ENCODE data around the gene TMEM52.

Gene TMEM52

DNA sequence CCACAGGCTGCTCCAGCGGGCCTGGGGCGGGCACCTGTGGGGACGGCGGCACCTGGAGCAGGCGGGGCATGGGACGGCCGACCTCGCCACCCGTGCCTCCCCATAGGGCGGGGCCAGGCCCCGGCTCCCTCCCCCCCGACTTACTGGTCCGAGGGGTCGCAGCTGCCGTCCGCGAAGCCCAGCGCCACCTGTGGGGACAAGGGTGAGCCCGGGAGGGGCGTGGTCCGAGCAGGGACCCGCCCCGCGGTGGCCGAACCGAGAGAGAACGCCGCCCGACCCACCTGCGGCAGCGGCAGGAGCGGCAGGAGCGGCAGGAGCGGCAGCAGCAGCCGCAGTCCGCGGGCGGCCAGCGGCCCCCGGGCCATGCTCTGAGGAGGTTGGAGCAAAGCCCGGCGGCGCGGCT, at the start of gene TMEM52:
Gene TMEM52 (minus strand): TSS at position 379 of the 403 bp plus-strand sequence. CDS start 14 bp downstream, at position 365.
- Histone ChIP-seq H3K36me3 (ENCODE audit: control insufficient read depth, insufficient read depth, low read length) (no peaks in the 10 kb centered on the region), H3K27ac (ENCODE audit: low read depth, low read length) (no peak within 1 kb of the TSS), H3K27me3 (ENCODE audit: control insufficient read depth, insufficient read depth, low read length) (no peaks in the 10 kb centered on the region), H3K9ac (ENCODE audit: low read length) (peak within 1 kb of the TSS; percentile 11), H3K4me1 (ENCODE audit: control insufficient read depth, insufficient read depth, low read length) (peaks cover 9% of the 10 kb centered on the region), H3K4me3 (ENCODE audit: low read length) (peak within 1 kb of the TSS; percentile 64)

DNA sequence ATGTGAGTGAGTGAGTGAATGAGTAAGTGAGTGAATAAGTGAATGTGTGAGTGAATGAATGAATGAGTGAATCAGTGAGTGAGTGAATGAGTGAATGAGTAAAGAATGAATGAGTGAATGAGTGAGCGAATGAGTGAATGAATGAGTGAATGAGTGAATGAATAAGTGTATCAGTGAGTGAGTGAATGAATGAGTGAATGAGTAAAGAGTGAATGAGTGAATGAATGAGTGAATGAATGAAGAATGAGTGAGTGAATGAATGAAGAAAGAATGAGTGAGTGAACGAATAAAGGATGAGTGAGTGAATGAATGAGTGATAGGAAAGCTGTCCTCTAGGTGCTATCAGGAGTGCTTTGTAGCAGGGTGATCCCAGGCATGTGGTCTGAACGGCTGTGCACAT, 48.8 kb upstream of the TMEM52 start:
- Histone ChIP-seq H3K4me1 (ENCODE audit: control insufficient read depth, insufficient read depth, low read length) (no peaks in the 10 kb centered on the region), H3K27ac (ENCODE audit: low read depth, low read length) (no peak overlapping the region), H3K27me3 (ENCODE audit: control insufficient read depth, insufficient read depth, low read length) (peaks cover 4% of the 10 kb centered on the region), H3K36me3 (ENCODE audit: control insufficient read depth, insufficient read depth, low read length) (no peaks in the 10 kb centered on the region), H3K4me3 (ENCODE audit: low read length) (no peak overlapping the region), H3K9ac (ENCODE audit: low read length) (no peak overlapping the region)

DNA sequence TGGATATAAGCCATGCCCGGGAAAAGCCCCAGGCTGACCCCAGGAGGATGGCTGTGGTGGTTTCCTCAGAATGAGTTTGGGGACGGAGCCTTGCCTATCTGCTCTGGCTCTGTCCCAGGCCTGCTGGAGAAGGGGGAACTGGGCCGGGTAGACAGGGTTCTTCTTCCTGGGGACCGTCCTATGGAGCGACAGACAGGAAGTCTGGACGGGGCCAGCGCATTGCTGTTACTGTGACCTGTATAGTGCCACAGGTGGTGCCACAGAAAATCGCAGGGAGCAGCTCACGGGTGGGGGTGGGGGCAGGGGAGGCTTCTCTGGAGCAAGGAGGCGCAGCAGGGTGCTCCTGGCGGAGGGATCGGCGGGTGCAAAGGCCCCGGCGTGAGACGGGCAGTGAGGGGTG, 48.1 kb upstream of the TMEM52 start:
- Histone ChIP-seq H3K27ac (ENCODE audit: low read depth, low read length) (no peak overlapping the region), H3K9ac (ENCODE audit: low read length) (no peak overlapping the region), H3K4me1 (ENCODE audit: control insufficient read depth, insufficient read depth, low read length) (no peaks in the 10 kb centered on the region), H3K4me3 (ENCODE audit: low read length) (no peak overlapping the region), H3K27me3 (ENCODE audit: control insufficient read depth, insufficient read depth, low read length) (peaks cover 4% of the 10 kb centered on the region), H3K36me3 (ENCODE audit: control insufficient read depth, insufficient read depth, low read length) (no peaks in the 10 kb centered on the region)

DNA sequence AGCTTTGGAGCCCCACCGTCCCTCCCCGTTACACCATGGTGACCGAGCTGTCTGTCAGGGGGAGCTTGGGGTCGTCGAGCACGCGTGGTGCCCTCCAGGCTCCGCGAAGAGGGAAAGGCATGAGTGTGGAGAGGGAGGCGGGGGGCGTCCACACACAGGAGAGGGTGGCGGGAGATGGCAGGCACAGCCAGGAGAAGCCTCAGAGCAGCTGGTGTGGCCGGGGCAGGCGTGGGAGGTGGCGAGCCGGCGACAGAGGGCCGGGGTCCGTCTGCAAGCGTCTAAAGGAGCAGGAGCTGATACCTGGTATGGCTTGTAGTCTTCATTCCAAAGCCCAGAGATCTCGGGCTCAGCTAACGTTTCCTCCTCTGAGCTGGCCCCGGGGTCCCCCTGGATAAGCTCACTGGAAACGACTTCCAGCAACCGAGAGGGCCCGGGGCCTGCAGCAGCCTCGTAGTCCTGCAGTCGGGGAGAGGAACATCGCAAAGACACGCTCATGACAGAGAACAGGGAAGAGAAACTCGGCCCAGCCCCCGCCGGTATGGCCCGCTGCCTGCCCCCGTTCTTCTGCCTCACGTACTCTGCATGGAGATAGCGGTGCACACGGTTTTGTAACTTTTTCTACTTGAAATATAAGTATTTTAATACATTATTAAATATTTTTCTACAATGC, 47.1 kb upstream of the TMEM52 start:
- no peaks in the 10 kb centered on the region for H3K4me1 ChIP-seq (ENCODE audit: control insufficient read depth, insufficient read depth, low read length)
- no peak overlapping the region for H3K9ac ChIP-seq (ENCODE audit: low read length)
- peaks cover 4% of the 10 kb centered on the region for H3K27me3 ChIP-seq (ENCODE audit: control insufficient read depth, insufficient read depth, low read length)
- H3K27ac ChIP-seq (ENCODE audit: low read depth, low read length) = no peak overlapping the region
- H3K36me3 ChIP-seq (ENCODE audit: control insufficient read depth, insufficient read depth, low read length) = no peaks in the 10 kb centered on the region
- H3K4me3 ChIP-seq (ENCODE audit: low read length) = no peak overlapping the region

DNA sequence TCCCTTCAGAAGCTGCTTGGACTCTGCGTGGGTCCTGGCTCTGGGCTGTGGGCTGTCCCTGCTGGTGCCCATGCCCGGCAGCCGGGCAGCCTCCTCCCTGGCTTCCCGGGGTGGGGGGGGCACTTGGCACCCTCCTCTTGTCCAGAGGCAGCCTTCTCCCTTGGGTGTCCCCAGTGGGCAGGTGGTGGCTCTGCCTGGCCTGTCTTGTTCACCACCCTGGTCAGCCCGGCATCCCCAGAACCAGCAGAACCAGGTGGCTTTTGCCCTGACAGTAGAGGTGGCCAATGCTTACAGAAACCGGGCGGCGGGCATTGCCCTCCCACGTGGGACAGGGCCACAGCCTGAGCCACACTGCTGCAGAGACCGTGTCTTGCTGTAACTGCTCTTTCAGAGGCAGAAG, 46.5 kb upstream of the TMEM52 start:
- H3K9ac ChIP-seq (ENCODE audit: low read length) = no peak overlapping the region
- H3K4me1 ChIP-seq (ENCODE audit: control insufficient read depth, insufficient read depth, low read length) = no peaks in the 10 kb centered on the region
- no peak overlapping the region for H3K27ac ChIP-seq (ENCODE audit: low read depth, low read length)
- H3K4me3 ChIP-seq (ENCODE audit: low read length) = no peak overlapping the region
- peaks cover 5% of the 10 kb centered on the region for H3K27me3 ChIP-seq (ENCODE audit: control insufficient read depth, insufficient read depth, low read length)
- no peaks in the 10 kb centered on the region for H3K36me3 ChIP-seq (ENCODE audit: control insufficient read depth, insufficient read depth, low read length)

- no peaks in the 10 kb centered on the region for H3K4me1 ChIP-seq (ENCODE audit: control insufficient read depth, insufficient read depth, low read length)
- no peaks in the 10 kb centered on the region for H3K36me3 ChIP-seq (ENCODE audit: control insufficient read depth, insufficient read depth, low read length)
- no peak overlapping the region for H3K4me3 ChIP-seq (ENCODE audit: low read length)
- no peak overlapping the region for H3K27ac ChIP-seq (ENCODE audit: low read depth, low read length)
- peaks cover 12% of the 10 kb centered on the region for H3K27me3 ChIP-seq (ENCODE audit: control insufficient read depth, insufficient read depth, low read length)
- H3K9ac ChIP-seq (ENCODE audit: low read length) = no peak overlapping the region
These were observed 45.7 kb upstream of the TMEM52 start for GRCh38 chr1:1964811-1965210.

- no peak overlapping the region for H3K9ac ChIP-seq (ENCODE audit: low read length)
- no peaks in the 10 kb centered on the region for H3K4me1 ChIP-seq (ENCODE audit: control insufficient read depth, insufficient read depth, low read length)
- H3K36me3 ChIP-seq (ENCODE audit: control insufficient read depth, insufficient read depth, low read length) = no peaks in the 10 kb centered on the region
- no peak overlapping the region for H3K4me3 ChIP-seq (ENCODE audit: low read length)
- H3K27ac ChIP-seq (ENCODE audit: low read depth, low read length) = no peak overlapping the region
- peaks cover 13% of the 10 kb centered on the region for H3K27me3 ChIP-seq (ENCODE audit: control insufficient read depth, insufficient read depth, low read length)
These were observed 44.5 kb upstream of the TMEM52 start for GRCh38 chr1:1963570-1963969.

GRCh38 chr1:1962752-1963151, 43.7 kb upstream of the TMEM52 start:
- no peaks in the 10 kb centered on the region for H3K36me3 ChIP-seq (ENCODE audit: control insufficient read depth, insufficient read depth, low read length)
- peaks cover 13% of the 10 kb centered on the region for H3K27me3 ChIP-seq (ENCODE audit: control insufficient read depth, insufficient read depth, low read length)
- no peak overlapping the region for H3K4me3 ChIP-seq (ENCODE audit: low read length)
- no peaks in the 10 kb centered on the region for H3K4me1 ChIP-seq (ENCODE audit: control insufficient read depth, insufficient read depth, low read length)
- H3K27ac ChIP-seq (ENCODE audit: low read depth, low read length) = no peak overlapping the region
- H3K9ac ChIP-seq (ENCODE audit: low read length) = no peak overlapping the region

DNA sequence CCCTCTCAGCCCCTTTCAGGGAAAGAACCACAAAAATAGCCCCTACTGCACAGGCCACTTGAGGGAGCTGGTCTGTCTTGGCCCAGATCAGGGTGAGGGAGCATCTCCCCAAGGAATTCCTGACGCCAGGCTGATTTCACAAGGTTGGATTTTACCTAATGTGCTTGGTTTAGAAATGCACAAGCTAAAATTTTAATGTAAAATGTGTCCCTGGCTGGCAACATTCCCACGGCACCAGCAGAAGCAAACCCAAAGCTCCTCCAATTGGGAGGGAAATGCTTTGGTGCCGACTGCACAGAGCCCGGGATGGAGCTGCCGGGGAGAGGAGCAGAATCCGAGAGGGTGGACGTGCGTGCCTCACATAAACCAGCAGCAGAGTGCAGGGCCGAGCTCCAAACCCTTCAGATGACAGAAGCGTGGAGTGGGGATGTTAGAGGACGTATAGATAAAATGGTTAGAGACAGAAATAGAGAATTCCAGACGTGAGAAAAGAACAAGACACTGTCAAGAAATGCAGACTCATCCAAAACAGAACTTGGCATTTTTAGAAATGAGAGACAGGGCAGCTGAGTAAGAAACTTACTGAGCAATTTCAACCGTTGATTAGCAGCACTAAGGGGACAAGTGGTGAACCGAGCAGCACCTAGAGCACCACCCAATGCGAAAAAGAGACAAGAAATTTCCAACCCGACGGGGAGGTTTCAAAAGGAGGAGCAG, 41.6 kb upstream of the TMEM52 start:
- Histone ChIP-seq H3K36me3 (ENCODE audit: control insufficient read depth, insufficient read depth, low read length) (no peaks in the 10 kb centered on the region), H3K4me1 (ENCODE audit: control insufficient read depth, insufficient read depth, low read length) (no peaks in the 10 kb centered on the region), H3K4me3 (ENCODE audit: low read length) (no peak overlapping the region), H3K27me3 (ENCODE audit: control insufficient read depth, insufficient read depth, low read length) (peaks cover 13% of the 10 kb centered on the region), H3K27ac (ENCODE audit: low read depth, low read length) (no peak overlapping the region), H3K9ac (ENCODE audit: low read length) (no peak overlapping the region)

DNA sequence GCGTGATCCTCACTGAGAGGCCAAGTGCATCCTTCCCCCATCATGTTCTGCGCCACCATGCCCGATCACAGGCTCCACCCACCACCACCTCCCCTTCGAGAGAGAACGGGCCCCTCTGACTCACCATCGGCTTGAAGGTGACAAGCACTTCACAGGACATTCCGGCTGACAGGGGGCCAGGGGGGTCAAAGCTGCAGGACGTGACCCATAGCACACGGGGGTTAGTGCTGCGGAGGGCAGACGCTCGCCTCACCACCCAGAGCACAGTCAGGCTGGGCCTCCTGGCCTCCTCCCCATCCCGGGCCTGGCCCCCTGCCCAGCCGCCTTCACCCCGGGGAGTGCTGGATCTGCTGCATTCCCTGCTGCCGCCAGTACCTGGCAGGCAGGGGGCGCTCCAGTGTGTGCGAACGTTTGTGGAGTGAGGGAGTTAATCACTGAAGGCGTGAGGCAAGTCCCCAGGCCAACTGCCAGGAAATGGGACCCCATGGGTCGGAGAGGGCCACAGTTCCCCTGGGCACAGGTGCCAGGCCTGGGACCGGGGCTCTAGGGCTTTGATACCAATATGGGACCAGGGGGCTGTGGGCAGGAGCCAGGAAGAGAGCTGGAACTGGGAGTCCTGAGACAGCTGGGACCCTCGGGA, 40.9 kb upstream of the TMEM52 start:
- H3K27me3 ChIP-seq (ENCODE audit: control insufficient read depth, insufficient read depth, low read length) = peaks cover 13% of the 10 kb centered on the region
- H3K9ac ChIP-seq (ENCODE audit: low read length) = no peak overlapping the region
- H3K4me1 ChIP-seq (ENCODE audit: control insufficient read depth, insufficient read depth, low read length) = no peaks in the 10 kb centered on the region
- no peak overlapping the region for H3K4me3 ChIP-seq (ENCODE audit: low read length)
- H3K36me3 ChIP-seq (ENCODE audit: control insufficient read depth, insufficient read depth, low read length) = no peaks in the 10 kb centered on the region
- no peak overlapping the region for H3K27ac ChIP-seq (ENCODE audit: low read depth, low read length)

DNA sequence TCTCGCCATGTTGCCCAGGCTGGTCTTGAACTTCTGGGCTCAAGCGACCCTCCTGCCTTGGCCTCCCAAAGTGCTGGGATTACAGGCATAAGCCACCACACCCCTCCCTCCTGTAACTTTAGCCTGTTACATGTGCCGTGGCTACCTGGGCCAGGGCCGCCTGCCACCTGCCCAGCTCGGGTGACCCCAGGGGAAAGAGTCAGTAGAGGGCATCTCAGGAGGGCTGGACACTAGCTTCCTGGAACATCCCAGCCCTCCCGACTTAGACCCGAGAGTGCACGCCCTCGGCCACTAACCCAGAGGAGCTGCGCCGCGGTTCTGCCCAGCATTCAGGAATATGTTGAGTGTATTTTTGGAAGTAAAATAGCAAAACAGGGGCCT, 40.4 kb upstream of the TMEM52 start:
- Histone ChIP-seq H3K4me3 (ENCODE audit: low read length) (no peak overlapping the region), H3K9ac (ENCODE audit: low read length) (no peak overlapping the region), H3K36me3 (ENCODE audit: control insufficient read depth, insufficient read depth, low read length) (no peaks in the 10 kb centered on the region), H3K4me1 (ENCODE audit: control insufficient read depth, insufficient read depth, low read length) (no peaks in the 10 kb centered on the region), H3K27ac (ENCODE audit: low read depth, low read length) (no peak overlapping the region), H3K27me3 (ENCODE audit: control insufficient read depth, insufficient read depth, low read length) (peaks cover 10% of the 10 kb centered on the region)

- H3K27ac ChIP-seq (ENCODE audit: low read depth, low read length) = no peak overlapping the region
- H3K36me3 ChIP-seq (ENCODE audit: control insufficient read depth, insufficient read depth, low read length) = no peaks in the 10 kb centered on the region
- no peaks in the 10 kb centered on the region for H3K4me1 ChIP-seq (ENCODE audit: control insufficient read depth, insufficient read depth, low read length)
- no peak overlapping the region for H3K4me3 ChIP-seq (ENCODE audit: low read length)
- peaks cover 10% of the 10 kb centered on the region for H3K27me3 ChIP-seq (ENCODE audit: control insufficient read depth, insufficient read depth, low read length)
- H3K9ac ChIP-seq (ENCODE audit: low read length) = no peak overlapping the region
These were observed 39.0 kb upstream of the TMEM52 start for GRCh38 chr1:1958071-1958541.

Measured in rectal smooth muscle tissue (tissue), 1 donor.